GM19463 (cell line): ENCODE data around the gene CSK.

ENCODE experiments used
- ATAC-seq: cut with Tn5 transposase; IDR thresholded peaks from one replicate; pipeline ENCODE4 v1.9.1; 2021; ENCODE audit warnings: mild to moderate bottlenecking, moderate library complexity; ENCODE audit not compliant: unreplicated experiment

Gene CSK

GRCh38 chr15:74822233-74822632, 40.4 kb downstream of the CSK start:
- no peak for ATAC-seq

- no peak for ATAC-seq
Observed at GRCh38 chr15:74823324-74823723, 41.4 kb downstream of the CSK start.

GRCh38 chr15:74824976-74825375, 43.1 kb downstream of the CSK start:
- no peak for ATAC-seq

GRCh38 chr15:74825866-74826265, 44.0 kb downstream of the CSK start:
- ATAC-seq = no peak

GRCh38 chr15:74826364-74826819, 44.5 kb downstream of the CSK start, which contains the start of gene CPLX3:
Gene CPLX3 (plus strand): TSS chr15:74826627. CDS start chr15:74826704, 77 bp downstream.
- no peak for ATAC-seq

- no peak for ATAC-seq
Observed at GRCh38 chr15:74826921-74827320, 45.0 kb downstream of the CSK start.

GRCh38 chr15:74827614-74828013, 45.7 kb downstream of the CSK start:
- no peak for ATAC-seq

GRCh38 chr15:74828835-74829234, 47.0 kb downstream of the CSK start:
- ATAC-seq = no peak

- ATAC-seq = no peak
Observed at GRCh38 chr15:74829486-74829885, 47.6 kb downstream of the CSK start.

- no peak for ATAC-seq
Observed at GRCh38 chr15:74829991-74830390, 48.1 kb downstream of the CSK start.

GRCh38 chr15:74830868-74831267, 49.0 kb downstream of the CSK start:
- no peak for ATAC-seq

- no peak for ATAC-seq
Observed at GRCh38 chr15:74831813-74832495, 50.1 kb downstream of the CSK start.

GRCh38 chr15:74832826-74833225, 50.9 kb downstream of the CSK start:
- no peak for ATAC-seq

GRCh38 chr15:74833376-74834107, 51.7 kb downstream of the CSK start:
- no peak for ATAC-seq

GRCh38 chr15:74835312-74835823, 53.5 kb downstream of the CSK start:
- no peak for ATAC-seq

- no peak for ATAC-seq
Observed at GRCh38 chr15:74836846-74837245, 55.0 kb downstream of the CSK start.

GRCh38 chr15:74837482-74838136, 55.7 kb downstream of the CSK start:
- ATAC-seq = no peak

GRCh38 chr15:74838137-74838516, 56.2 kb downstream of the CSK start:
- no peak for ATAC-seq

- ATAC-seq = no peak
Observed at GRCh38 chr15:74838746-74839525, 57.1 kb downstream of the CSK start.

- no peak for ATAC-seq
Observed at GRCh38 chr15:74839526-74840395, 57.9 kb downstream of the CSK start.
